GM12892 (cell line): ENCODE results near the gene GNA15.
"Not testable (repeated sequence)": the region's sequence is repeated elsewhere in the genome, so short reads cannot be mapped to it uniquely, and the experiment has no call there.

Experiments
- DNase-seq: peaks from one replicate; pipeline ENCODE4 v3.0.0; 2011; ENCODE audit not compliant: insufficient read length
- FAIRE-seq: peaks from 2 replicates; lab custom pipeline; 2011; peaks lifted over from hg19 to GRCh38; lab: Jason Lieb, UNC
- POLR2A ChIP-seq: IDR thresholded peaks from 2 replicates; pipeline ENCODE4 v1.6.1; 2011; ENCODE audit warnings: low read depth, low read length, control low read depth
- POLR2AphosphoS5 ChIP-seq: IDR thresholded peaks from 2 replicates; pipeline ENCODE4 v1.6.1; 2011; ENCODE audit warnings: low read depth, low read length, control low read depth
- TAF1 ChIP-seq: IDR thresholded peaks from 2 replicates; pipeline ENCODE4 v1.6.1; 2011; ENCODE audit warnings: low read depth, mild to moderate bottlenecking, control low read depth, low read length, borderline replicate concordance

GNA15 gene

DNA sequence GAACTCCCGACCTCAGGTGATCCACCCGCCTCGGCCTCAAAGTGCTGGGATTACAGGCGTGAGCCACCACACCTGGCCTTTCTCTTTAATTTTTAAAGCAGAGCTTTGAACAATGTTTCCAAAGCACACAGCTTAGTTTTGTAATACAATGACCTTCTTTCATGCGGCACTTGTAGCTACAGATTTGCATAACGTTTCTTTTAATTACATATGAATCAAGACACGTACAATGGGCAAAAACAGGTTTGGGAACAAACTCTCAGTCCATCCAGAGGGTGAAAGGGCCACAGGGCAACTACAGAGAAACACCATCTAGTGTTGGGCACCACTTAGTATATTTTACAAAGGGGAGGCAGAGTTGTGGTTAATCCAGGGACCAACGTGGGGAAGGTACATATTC is 23.7 kb downstream of the GNA15 start:
- no peak for DNase-seq
- no peak for TF ChIP-seq POLR2A
- TF ChIP-seq POLR2AphosphoS5, result no peak
- no peak for TF ChIP-seq TAF1
- no peak for FAIRE-seq

DNA sequence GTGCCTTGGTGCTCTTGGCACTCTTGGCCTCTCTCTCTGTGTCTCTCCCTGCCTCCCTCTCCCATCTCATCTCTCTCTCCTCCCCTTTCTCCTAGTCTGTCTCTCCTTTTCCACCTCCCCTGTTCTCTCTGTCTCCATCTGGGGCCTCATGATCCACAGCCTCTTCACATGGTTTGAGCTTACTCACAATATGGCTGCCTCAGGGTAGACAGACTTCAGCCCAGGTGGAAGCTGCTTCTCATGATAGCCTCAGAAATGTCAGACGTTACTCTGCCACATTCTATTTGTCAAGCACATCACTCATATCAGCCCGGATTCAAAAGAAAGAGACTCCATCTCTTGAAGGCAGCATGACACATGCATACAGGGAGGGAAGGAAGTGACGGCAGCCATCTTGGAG is 24.4 kb downstream of the GNA15 start:
- DNase-seq, result no peak
- no peak for TF ChIP-seq POLR2AphosphoS5
- no peak for TF ChIP-seq POLR2A
- TF ChIP-seq TAF1, result no peak
- no peak for FAIRE-seq

DNA sequence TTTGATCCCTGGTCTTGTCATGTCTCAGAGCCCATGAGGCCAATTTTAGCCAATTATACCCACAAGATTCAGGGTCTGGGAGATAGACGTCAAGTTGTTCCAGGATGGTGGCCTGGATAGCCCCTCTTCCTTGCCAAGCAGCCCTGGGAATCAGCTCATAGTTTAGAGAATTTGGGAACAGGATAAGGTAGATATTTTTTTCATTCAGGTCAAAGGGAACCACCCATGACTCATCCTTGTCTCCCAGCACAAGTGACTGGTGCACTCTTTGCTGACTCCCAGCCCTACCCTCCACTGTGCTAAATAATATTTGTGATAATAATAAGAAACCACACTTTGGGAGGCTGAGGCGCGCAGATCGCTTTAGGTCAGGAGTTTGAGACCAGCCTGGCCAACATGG is 25.6 kb downstream of the GNA15 start:
- TF ChIP-seq TAF1, result no peak
- no peak for TF ChIP-seq POLR2AphosphoS5
- no peak for TF ChIP-seq POLR2A
- no peak for FAIRE-seq
- no peak for DNase-seq

DNA sequence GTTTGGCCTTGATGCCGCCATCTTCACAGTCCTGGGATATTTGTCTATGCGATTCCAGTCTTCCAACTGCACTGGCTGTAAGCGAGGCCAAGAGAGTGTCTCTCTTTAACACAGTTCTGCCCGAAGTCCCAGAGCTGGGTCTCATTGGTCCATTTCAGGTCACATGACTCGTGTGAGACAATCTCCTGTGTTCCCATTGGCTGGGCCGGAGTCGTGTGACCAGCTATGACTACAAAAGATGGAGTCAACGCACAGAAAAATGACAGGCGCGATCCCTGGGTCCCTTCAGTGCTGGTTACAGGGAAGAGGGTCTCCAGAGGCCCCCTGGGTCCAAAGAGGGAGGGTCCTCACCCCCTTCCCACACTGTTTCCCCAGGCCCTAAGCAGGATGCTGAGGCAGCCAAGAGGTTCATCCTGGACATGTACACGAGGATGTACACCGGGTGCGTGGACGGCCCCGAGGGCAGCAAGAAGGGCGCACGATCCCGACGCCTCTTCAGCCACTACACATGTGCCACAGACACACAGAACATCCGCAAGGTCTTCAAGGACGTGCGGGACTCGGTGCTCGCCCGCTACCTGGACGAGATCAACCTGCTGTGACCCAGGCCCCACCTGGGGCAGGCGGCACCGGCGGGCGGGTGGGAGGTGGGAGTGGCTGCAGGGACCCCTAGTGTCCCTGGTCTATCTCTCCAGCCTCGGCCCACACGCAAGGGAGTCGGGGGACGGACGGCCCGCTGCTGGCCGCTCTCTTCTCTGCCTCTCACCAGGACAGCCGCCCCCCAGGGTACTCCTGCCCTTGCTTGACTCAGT is 26.8 kb downstream of the GNA15 start:
- FAIRE-seq (no peak), DNase-seq (no peak)
- TF ChIP-seq TAF1 (no peak), POLR2AphosphoS5 (no peak), POLR2A (no peak)

DNA sequence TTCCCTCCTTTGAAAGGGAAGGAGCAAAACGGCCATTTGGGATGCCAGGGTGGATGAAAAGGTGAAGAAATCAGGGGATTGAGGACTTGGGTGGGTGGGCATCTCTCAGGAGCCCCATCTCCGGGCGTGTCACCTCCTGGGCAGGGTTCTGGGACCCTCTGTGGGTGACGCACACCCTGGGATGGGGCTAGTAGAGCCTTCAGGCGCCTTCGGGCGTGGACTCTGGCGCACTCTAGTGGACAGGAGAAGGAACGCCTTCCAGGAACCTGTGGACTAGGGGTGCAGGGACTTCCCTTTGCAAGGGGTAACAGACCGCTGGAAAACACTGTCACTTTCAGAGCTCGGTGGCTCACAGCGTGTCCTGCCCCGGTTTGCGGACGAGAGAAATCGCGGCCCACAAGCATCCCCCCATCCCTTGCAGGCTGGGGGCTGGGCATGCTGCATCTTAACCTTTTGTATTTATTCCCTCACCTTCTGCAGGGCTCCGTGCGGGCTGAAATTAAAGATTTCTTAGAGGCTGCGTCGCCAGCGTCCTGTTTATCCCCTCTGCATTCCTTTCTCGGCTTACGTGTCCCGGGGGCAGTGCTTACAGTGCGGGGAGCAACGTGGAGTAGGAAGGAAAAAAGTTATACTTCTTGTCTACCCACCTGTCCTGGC is 27.5 kb downstream of the GNA15 start:
- FAIRE-seq, result peak; percentile 82
- TF ChIP-seq POLR2A (no peak), TAF1 (no peak), POLR2AphosphoS5 (no peak)
- peak; percentile 95 for DNase-seq

DNA sequence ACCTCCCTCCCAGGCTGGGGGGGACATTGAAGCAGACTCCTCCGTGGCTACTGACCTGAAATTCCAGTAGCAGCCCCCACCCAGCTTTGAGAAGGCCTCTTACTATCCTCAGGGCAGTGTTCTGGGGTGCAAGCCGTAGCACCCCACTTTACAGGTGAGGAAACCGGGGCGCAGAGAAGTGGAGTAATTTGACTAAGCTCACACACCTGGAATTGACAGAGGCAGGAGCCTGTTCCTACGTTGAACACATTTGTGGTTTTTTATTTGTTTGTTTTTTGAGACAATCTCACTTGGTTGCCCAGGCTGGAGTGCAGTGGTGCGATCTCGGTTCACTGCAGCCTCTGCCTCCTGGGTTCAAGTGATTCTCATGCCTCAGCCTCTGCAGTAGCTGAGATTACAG is 28.1 kb downstream of the GNA15 start:
- DNase-seq (no peak), FAIRE-seq (no peak)
- TF ChIP-seq POLR2AphosphoS5 (no peak), TAF1 (no peak)

DNA sequence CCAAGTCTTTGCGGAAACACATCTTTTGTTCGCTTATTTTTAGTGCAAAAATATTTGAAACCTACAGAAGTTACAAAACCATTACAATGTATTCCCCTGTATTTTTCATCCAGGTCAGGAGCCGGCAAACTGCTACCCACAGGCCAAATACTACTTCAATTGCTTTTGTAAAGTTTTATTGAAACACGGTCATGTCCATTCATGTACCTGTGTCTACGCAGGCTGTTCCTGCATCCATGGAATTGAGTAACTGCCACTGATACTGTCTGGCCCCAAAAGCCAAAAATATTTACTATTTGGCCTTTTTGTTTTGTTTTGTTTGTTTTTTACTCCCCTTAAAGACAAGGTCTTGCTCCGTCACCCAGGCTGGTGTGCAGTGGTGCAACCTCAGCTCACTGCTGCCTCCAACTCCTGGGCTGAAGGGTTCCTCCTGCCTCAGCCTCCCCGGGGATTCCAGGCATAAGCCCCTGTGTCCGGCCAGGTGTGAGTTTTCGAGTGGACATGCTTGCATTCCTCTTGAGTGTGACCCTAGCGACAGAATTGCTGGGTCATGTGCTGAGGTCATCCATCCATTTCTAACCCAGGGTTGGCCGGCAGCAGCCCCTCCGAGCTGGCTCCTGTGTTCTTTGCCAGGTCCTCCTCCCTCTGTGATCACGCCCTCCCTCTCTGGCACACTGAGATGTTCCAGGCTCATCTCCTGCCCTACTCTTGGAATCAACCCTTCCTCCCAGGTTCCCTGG is 31.9 kb downstream of the GNA15 start:
- peak; percentile 38 for FAIRE-seq
- TF ChIP-seq TAF1, result no peak
- no peak for TF ChIP-seq POLR2A
- TF ChIP-seq POLR2AphosphoS5, result no peak
- no peak for DNase-seq

DNA sequence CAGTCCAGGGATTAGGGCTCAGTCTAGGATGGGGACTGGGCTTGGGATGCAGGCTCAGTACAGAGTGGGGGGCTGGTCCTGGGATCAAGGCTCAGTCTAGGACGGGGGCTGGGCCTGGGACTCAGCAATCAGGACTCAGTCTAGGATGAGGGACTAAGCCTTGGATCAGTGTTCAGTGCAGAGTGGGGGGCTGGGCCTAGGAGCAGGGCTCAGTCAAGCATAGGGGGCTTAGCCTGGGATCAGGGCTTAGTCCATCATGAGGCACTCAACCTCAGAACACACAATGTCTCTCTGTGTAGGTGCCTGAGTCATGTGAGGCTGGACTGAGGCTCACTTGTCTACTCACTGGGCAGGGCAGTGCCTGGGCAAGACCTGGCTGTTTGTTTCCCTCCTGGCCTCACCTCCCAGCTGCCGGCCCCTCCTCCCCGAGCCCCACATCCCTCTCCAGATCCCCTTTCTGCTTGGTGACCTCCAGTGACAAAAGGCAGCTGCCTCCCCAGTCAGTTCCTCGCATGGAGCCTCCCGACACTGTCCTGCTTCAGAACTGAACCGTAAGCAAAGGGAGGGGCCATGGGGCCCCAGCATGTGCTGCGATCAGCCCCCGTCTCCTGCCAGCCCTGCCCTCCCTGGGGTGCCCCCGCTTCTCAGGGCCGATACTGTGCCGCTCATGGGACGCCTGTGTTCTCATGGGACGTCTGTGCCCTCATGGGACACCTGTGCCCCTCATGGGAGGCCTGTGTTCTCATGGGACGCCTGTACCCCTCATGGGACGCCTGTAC is 36.2 kb downstream of the GNA15 start:
- FAIRE-seq, result no peak
- no peak for DNase-seq
- TF ChIP-seq POLR2A (no peak), POLR2AphosphoS5 (no peak), TAF1 (no peak)

DNA sequence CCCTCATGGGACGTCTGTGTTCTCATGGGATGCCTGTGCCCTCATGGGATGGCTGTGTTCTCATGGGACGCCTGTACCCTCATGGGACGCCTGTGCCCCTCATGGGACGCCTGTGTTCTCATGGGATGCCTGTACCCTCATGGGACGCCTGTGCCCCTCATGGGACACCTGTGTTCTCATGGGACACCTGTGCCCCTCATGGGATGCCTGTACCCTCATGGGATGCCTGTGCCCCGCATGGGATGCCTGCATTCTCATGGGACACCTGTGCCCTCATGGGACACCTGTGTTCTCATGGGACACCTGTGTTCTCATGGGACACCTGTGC is 36.8 kb downstream of the GNA15 start:
- not testable (repeated sequence) for FAIRE-seq, DNase-seq

DNA sequence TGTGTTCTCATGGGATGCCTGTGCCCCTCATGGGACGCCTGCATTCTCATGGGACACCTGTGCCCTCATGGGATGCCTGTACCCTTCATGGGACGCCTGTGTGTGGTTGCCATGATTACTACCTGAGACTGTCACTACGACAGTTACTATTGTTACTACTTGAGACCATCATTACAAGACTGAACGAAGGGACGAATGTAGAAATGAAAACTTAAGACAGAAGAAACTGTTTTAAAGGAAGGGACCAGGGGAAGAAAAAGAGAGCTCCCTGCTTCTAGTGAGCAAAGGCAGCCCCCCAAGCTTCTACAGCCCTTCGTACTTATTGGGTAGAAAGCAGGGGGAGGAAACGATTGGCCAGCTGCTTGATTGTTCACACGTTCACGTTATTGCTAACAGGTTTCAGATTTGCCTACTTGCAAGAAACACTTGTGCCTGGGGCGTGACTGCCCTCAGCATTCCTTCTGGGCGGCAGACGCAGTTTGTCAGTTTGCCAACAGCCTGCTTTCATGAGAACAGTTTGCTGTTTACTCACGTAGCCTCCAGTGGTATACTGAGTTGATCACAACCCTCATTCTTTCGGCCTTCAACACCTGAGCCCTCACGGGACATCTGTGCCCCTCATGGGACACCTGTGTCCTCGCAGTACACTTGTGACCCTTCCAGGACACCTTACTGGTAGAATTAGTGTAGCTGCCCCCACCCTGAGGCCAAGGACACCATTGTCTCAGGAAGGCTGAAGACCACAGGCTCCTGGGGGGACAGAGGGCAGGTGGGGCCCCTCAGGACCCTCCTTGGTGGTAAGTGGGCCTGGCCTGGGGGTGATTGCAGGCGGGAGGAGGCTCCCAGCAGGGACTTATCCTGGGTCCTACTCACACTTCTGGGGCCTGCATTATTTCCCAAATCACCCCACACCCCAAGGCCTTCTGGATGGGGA is 40.2 kb downstream of the GNA15 start:
- FAIRE-seq (peak; percentile 88), DNase-seq (no peak)
- TF ChIP-seq POLR2A, result no peak
- no peak for TF ChIP-seq POLR2AphosphoS5

DNA sequence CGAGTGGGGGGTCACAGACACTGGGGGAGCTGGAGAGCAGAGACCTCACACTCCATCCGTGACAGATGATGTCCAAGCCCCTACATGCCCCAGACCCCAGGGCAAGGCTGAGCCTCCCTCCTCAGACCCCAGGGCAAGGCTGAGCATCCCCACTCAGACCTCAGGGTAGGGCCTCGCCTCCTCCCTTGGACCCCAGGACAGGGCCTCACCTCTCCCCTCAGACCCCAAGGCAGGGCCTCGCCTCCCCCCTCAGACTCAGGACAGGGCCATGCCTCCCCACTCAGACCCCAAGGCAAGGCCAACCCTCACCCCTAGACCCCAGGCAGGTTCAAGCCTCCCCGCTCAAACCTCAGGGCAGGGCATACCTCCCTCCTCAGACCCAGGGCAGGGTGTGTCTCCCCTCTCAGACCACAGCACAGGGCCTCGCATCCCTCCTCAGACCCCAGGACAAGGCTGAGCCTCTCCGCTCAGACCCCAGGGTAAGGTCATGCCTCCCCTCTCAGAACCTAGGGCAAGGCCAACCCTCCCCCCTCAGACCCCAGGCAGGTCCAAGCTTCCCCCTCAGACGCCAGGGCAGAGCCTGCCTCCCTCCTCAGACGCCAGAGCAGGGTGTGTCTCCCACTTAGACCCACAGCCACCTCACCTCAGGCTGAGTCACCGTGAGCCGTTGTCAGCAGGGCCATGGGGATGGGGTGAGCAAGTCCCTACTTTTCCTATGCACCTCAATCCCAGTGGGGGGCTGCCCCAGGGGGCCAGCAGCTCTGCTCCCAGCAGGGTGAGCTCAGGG is 41.1 kb downstream of the GNA15 start:
- FAIRE-seq (peak; percentile 85), DNase-seq (no peak)
- no peak for TF ChIP-seq POLR2AphosphoS5
- TF ChIP-seq POLR2A, result no peak
- TF ChIP-seq TAF1, result no peak
